Measurements from ENCODE around the gene CPXM1. TPM values are rescaled to one million over a fixed set of nuclear protein-coding genes. Genes with fewer than 3 reads are reported as not detected.

The CPXM1 gene
- total and polyA plus RNA-seq, 10 donors, result 0.23 to 2.9 (median 0.48) TPM

- Histone ChIP-seq H3K27ac (no peak overlapping the region), H3K27me3 (replicated peaks in 1 of 7) (peaks cover 0 to 69% (median 28%) of the 10 kb centered on the region in 7 donors), H3K36me3 (no peaks in the 10 kb centered on the region), H3K4me1 (peaks cover 13 to 52% (median 35%) of the 10 kb centered on the region in 6 donors), H3K9me3 (no peaks in the 10 kb centered on the region), H3K4me3 (no peak overlapping the region)
- TF ChIP-seq POLR2AphosphoS5 (IDR thresholded peaks at IDR 0.05) (no peak), POLR2A (IDR thresholded peaks at IDR 0.05) (no peak)
- TF ChIP-seq, protein P1, sequence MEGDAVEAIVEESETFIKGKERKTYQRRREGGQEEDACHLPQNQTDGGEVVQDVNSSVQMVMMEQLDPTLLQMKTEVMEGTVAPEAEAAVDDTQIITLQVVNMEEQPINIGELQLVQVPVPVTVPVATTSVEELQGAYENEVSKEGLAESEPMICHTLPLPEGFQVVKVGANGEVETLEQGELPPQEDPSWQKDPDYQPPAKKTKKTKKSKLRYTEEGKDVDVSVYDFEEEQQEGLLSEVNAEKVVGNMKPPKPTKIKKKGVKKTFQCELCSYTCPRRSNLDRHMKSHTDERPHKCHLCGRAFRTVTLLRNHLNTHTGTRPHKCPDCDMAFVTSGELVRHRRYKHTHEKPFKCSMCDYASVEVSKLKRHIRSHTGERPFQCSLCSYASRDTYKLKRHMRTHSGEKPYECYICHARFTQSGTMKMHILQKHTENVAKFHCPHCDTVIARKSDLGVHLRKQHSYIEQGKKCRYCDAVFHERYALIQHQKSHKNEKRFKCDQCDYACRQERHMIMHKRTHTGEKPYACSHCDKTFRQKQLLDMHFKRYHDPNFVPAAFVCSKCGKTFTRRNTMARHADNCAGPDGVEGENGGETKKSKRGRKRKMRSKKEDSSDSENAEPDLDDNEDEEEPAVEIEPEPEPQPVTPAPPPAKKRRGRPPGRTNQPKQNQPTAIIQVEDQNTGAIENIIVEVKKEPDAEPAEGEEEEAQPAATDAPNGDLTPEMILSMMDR (IDR thresholded peaks at IDR 0.05 in 8 of 11, conservative IDR thresholded peaks at IDR 0.05 in 3 of 11), result no peak
- no peak for DNase-seq
- WGBS, 5 donors, result 22 to 42% (median 27%) methylated on average over 30 of the region's 30 CpGs
- intact Hi-C loops (cut with DNase I; ENCODE audit: low total_unique reads), result no loop called here
Measured at GRCh38 chr20:2749951-2750490, 50.4 kb downstream of the CPXM1 start.

GRCh38 chr20:2749343-2749950 is 51.0 kb downstream of the CPXM1 start:
- 39 to 52% (median 47%) methylated on average over 27 to 49 of the region's 49 CpGs for WGBS, 5 donors
- H3K27me3 ChIP-seq (replicated peaks in 1 of 7), result peaks cover 0 to 63% (median 26%) of the 10 kb centered on the region in 7 donors

DNA sequence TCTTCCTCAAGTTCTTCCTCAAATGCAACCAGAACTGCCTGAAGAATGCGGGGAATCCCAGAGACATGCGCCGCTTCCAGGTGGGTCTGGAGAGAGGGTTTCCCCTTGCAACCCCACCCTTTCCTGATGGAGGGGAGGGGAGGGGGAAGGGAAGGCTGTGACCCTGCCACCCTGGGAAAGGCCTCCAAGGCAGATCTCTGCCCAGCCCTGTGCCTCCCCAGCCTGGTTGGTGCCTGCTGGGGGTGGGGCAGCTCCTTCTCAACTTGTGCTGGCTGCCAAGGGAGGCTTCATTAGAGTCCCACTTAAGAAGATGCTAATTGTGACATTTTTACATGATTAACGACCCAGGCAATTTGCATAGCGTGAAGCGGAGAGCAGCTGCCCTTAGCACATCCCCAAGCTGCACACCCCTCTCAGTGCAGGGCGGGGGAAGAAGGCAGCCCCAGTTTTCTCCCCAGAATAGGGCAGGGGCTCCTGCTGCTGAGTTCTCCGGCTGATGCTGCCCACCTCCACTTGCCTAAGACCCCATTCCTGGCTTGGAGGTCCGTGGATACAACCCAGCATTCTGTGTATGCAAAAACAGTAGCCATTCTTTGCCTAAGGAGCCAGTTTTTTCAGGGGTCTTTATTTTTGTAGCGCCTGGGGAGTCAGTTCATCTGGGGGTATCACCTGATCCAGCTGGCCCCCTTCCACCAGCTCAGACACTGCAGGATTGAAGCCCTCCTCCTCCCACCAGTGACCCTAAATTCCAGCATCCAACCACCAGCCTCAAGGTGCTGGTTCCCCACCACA is 51.7 kb downstream of the CPXM1 start:
- Histone ChIP-seq H3K27me3 (replicated peaks in 1 of 7) (peaks cover 0 to 56% (median 19%) of the 10 kb centered on the region in 7 donors), H3K9me3 (no peaks in the 10 kb centered on the region), H3K4me1 (peaks cover 13 to 52% (median 35%) of the 10 kb centered on the region in 6 donors), H3K36me3 (no peaks in the 10 kb centered on the region), H3K27ac (no peak overlapping the region), H3K4me3 (no peak overlapping the region)
- intact Hi-C loops (cut with DNase I; ENCODE audit: low total_unique reads), result no loop called here
- no peak for TF ChIP-seq POLR2A (IDR thresholded peaks at IDR 0.05)
- TF ChIP-seq POLR2AphosphoS5 (IDR thresholded peaks at IDR 0.05), result no peak
- TF ChIP-seq, protein P1 (IDR thresholded peaks at IDR 0.05 in 8 of 11, conservative IDR thresholded peaks at IDR 0.05 in 3 of 11), result no peak
- WGBS, 5 donors, result 56 to 74% (median 64%) methylated on average over 10 of the region's 10 CpGs
- DNase-seq, result peak; percentile 59

More at GRCh38 chr20:2749343-2749950, 51.0 kb downstream of the CPXM1 start:
- Histone ChIP-seq H3K9me3 (no peaks in the 10 kb centered on the region), H3K27ac (no peak overlapping the region), H3K4me3 (no peak overlapping the region), H3K4me1 (peaks cover 13 to 52% (median 35%) of the 10 kb centered on the region in 6 donors), H3K36me3 (no peaks in the 10 kb centered on the region)
- intact Hi-C loops (cut with DNase I; ENCODE audit: low total_unique reads), result no loop called here
- peak; percentile 72 for DNase-seq
- TF ChIP-seq POLR2A (IDR thresholded peaks at IDR 0.05), result no peak
- no peak for TF ChIP-seq POLR2AphosphoS5 (IDR thresholded peaks at IDR 0.05)
- TF ChIP-seq, protein P1 (IDR thresholded peaks at IDR 0.05 in 8 of 11, conservative IDR thresholded peaks at IDR 0.05 in 3 of 11), result no peak

All from spleen (tissue), 11 donors.